Endodermal cell (in vitro differentiated cells): Measurements from ENCODE around the gene TBC1D1. TPM values are rescaled to one million over a fixed set of nuclear protein-coding genes. Genes with fewer than 3 reads are reported as not detected.
A peak's percentile ranks its signal among the peaks of the same experiment; 100 is the strongest.

Experiments used
- DNase-seq: peaks from one replicate; pipeline ENCODE4 v3.0.0-alpha.2; 2017
- H3K27ac ChIP-seq: 2 replicates; pipeline ENCODE4 v1.5.1; 2013; ENCODE audit warnings: mild to moderate bottlenecking, low read depth, low read length, moderate library complexity
- H3K27me3 ChIP-seq: 2 replicates; pipeline ENCODE4 v1.6.1; 2013; ENCODE audit warnings: mild to moderate bottlenecking, low read length, moderate library complexity; ENCODE audit not compliant: insufficient read depth, control insufficient read depth, poor library complexity, severe bottlenecking
- H3K36me3 ChIP-seq: 2 replicates; pipeline ENCODE4 v1.7.0; 2013; ENCODE audit warnings: mild to moderate bottlenecking, low read length, moderate library complexity; ENCODE audit not compliant: control insufficient read depth, insufficient read depth
- H3K4me1 ChIP-seq: one replicate; pipeline ENCODE4 v1.7.0; 2013; ENCODE audit warnings: low read length; ENCODE audit not compliant: control insufficient read depth, insufficient read depth
- H3K4me3 ChIP-seq: 2 replicates; pipeline ENCODE4 v1.5.1; 2013; ENCODE audit warnings: mild to moderate bottlenecking, low read length, moderate library complexity
- H3K9ac ChIP-seq: 2 replicates; pipeline ENCODE4 v1.6.1; 2013; ENCODE audit warnings: mild to moderate bottlenecking, low read length, moderate library complexity; ENCODE audit not compliant: poor library complexity, severe bottlenecking; ENCODE audit errors: extremely low read depth
- H3K9me3 ChIP-seq: 2 replicates; pipeline ENCODE4 v1.6.1; 2013; ENCODE audit warnings: mild to moderate bottlenecking, low read length, moderate library complexity; ENCODE audit not compliant: control insufficient read depth
- H3K27ac Mint-ChIP-seq: 2 replicates; pipeline ENCODE4 v1.8.0; 2020; ENCODE audit warnings: mixed read lengths
- H3K27me3 Mint-ChIP-seq: 2 replicates; pipeline ENCODE4 v1.8.0; 2021; ENCODE audit warnings: mild to moderate bottlenecking, mixed read lengths; ENCODE audit not compliant: insufficient read depth
- H3K36me3 Mint-ChIP-seq: 2 replicates; pipeline ENCODE4 v1.8.0; 2020; ENCODE audit warnings: low read depth, mixed read lengths
- H3K4me1 Mint-ChIP-seq: 2 replicates; pipeline ENCODE4 v1.8.0; 2020; ENCODE audit warnings: mixed read lengths
- H3K4me3 Mint-ChIP-seq: 2 replicates; pipeline ENCODE4 v1.8.0; 2020; ENCODE audit warnings: mild to moderate bottlenecking, moderate library complexity, mixed read lengths
- H3K9me3 Mint-ChIP-seq: 2 replicates; pipeline ENCODE4 v1.8.0; 2020; ENCODE audit warnings: mild to moderate bottlenecking, mixed read lengths
- CTCF ChIP-seq: fragments of 200-600 bp; sonication (generic); conservative IDR thresholded peaks from 2 replicates; pipeline ENCODE4 v1.5.0; 2021; ENCODE audit warnings: antibody characterized with exemption, mild to moderate bottlenecking
- WGBS, 2 experiments: methylation state at CpG; one replicate each; pipeline versions ENCODE4 v1.1.5 to v1.1.7; 2013; ENCODE audit warnings: missing lambda C conversion rate in 2 of 2, mixed read lengths in 1 of 2; ENCODE audit not compliant: insufficient coverage in 1 of 2, insufficient read length in 1 of 2; 5-methylcytosine and 5-hydroxymethylcytosine counted together
- total RNA-seq, 2 donors: library from RNA; stranded (reverse); fragmentation: NEBNext Ultra II Directional in 1 of 2; extraction: Animal tissue kit (Norgen Biotek cat#: 25700) in 1 of 2; gene quantifications; 2 replicates in 1 of 2; 3 replicates in 1 of 2; pipeline ENCODE4 v1.2.1, GENCODE V29; 2021

TBC1D1 gene
- total RNA-seq, 2 donors from 2014 or later: 110 to 122 TPM

- Mint-ChIP-seq H3K27me3 (no peaks in the 10 kb centered on the region), H3K9me3 (no peaks in the 10 kb centered on the region), H3K27ac (no peak overlapping the region), H3K4me3 (no peak overlapping the region), H3K36me3 (peaks cover 42% of the 10 kb centered on the region), H3K4me1 (peaks cover 2% of the 10 kb centered on the region)
- H3K9ac ChIP-seq: no peak overlapping the region
- no peak overlapping the region for H3K4me3 ChIP-seq
- no peak overlapping the region for H3K27ac ChIP-seq
- 93 to 97% methylated on average over 7 of the region's 7 CpGs for WGBS, 2 experiments
- H3K4me1 ChIP-seq: no peaks in the 10 kb centered on the region
- peaks cover 44% of the 10 kb centered on the region for H3K36me3 ChIP-seq
- H3K9me3 ChIP-seq: no peaks in the 10 kb centered on the region
- TF ChIP-seq CTCF: no peak
- DNase-seq: no peak
- no peaks in the 10 kb centered on the region for H3K27me3 ChIP-seq
Observed at GRCh38 chr4:38044060-38044459, 153.2 kb downstream of the TBC1D1 start.

- no peak overlapping the region for H3K9ac ChIP-seq
- H3K27ac ChIP-seq: no peak overlapping the region
- Mint-ChIP-seq H3K36me3 (peaks cover 47% of the 10 kb centered on the region), H3K4me3 (no peak overlapping the region), H3K27me3 (no peaks in the 10 kb centered on the region), H3K27ac (no peak overlapping the region), H3K9me3 (no peaks in the 10 kb centered on the region), H3K4me1 (peaks cover 2% of the 10 kb centered on the region)
- H3K9me3 ChIP-seq: no peaks in the 10 kb centered on the region
- no peak for DNase-seq
- no peaks in the 10 kb centered on the region for H3K4me1 ChIP-seq
- H3K27me3 ChIP-seq: no peaks in the 10 kb centered on the region
- H3K4me3 ChIP-seq: no peak overlapping the region
- TF ChIP-seq CTCF: no peak
- 90 to 97% methylated on average over 3 to 6 of the region's 8 CpGs for WGBS, 2 experiments
- H3K36me3 ChIP-seq: peaks cover 53% of the 10 kb centered on the region
Observed at GRCh38 chr4:38045289-38045988, 154.6 kb downstream of the TBC1D1 start.

DNA sequence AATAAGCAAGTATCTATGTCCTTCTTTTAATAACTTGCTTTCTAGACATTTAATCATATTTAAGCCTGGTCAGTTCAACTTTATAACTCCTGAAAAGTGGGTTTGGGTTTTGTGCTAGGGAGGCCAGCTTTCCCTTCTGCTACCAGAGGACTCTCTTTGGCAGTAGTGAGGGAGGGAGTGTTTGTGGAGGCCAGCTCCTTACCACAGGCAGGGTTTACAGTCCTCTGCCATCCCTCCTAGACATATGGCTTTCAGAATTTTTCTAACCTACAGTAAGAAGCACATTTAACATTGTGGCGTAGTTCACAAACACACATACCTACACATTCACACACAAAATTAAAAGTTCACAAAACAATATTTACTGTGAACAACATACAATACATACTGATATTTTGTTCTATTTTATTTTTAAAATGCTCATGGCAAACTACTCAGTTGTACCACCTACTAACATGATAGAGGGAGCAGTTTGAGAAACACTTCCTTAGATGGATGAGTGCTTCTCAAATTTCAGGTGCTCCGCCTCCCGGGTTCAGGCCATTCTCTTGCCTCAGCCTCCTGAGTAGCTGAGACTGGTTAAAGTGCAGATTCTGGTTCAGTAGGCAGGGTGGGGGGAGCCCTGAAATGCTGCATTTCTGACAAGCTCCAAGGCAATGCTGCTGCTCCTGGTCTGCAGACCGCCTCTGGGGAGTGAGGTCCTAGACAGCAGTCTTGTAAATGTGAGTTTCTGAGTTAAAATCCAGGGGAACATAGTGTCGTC, 156.0 kb downstream of the TBC1D1 start:
- peaks cover 2% of the 10 kb centered on the region for H3K4me1 Mint-ChIP-seq
- no peak overlapping the region for H3K9ac ChIP-seq
- no peaks in the 10 kb centered on the region for H3K27me3 ChIP-seq
- peaks cover 43% of the 10 kb centered on the region for H3K36me3 ChIP-seq
- no peak overlapping the region for H3K4me3 Mint-ChIP-seq
- no peaks in the 10 kb centered on the region for H3K9me3 ChIP-seq
- H3K27ac Mint-ChIP-seq: no peak overlapping the region
- H3K4me3 ChIP-seq: no peak overlapping the region
- H3K4me1 ChIP-seq: no peaks in the 10 kb centered on the region
- H3K36me3 Mint-ChIP-seq: peaks cover 41% of the 10 kb centered on the region
- WGBS, 2 experiments: 54 to 78% methylated on average over 3 to 5 of the region's 5 CpGs
- DNase-seq: peak; percentile 83
- TF ChIP-seq CTCF: peak; percentile 30
- no peaks in the 10 kb centered on the region for H3K9me3 Mint-ChIP-seq
- peak overlapping the region; percentile 4 for H3K27ac ChIP-seq
- no peaks in the 10 kb centered on the region for H3K27me3 Mint-ChIP-seq
